Astrocyte of the hippocampus (primary cell): ENCODE measurements around the gene NUP188.
"Not testable (repeated sequence)": the region's sequence is repeated elsewhere in the genome, so short reads cannot be mapped to it uniquely, and the experiment has no call there.

ENCODE experiments used
- DNase-seq: peaks from one replicate; pipeline ENCODE4 v3.0.0; 2011; ENCODE audit warnings: low read depth, low spot score

NUP188 gene

DNA sequence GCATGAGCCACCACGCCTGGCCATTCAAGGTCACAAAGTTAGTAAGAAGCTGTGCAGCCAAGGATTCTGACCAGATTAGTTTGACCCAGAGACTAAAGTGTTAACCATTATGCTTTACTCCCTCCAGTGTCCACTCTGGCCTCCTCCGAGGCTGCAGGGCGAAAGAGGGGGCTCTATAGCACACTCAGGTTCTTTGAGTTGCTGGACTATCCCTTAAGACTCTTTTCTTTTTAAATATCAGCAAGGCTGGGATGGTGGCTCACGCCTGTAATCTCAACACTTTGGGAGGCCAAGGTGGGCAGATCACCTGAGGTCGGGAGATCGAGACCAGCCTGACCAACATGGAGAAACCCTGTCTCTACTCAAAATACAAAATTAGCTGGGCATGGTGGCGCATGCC, 2.5 kb upstream of the NUP188 start:
- not testable (repeated sequence) for DNase-seq

DNA sequence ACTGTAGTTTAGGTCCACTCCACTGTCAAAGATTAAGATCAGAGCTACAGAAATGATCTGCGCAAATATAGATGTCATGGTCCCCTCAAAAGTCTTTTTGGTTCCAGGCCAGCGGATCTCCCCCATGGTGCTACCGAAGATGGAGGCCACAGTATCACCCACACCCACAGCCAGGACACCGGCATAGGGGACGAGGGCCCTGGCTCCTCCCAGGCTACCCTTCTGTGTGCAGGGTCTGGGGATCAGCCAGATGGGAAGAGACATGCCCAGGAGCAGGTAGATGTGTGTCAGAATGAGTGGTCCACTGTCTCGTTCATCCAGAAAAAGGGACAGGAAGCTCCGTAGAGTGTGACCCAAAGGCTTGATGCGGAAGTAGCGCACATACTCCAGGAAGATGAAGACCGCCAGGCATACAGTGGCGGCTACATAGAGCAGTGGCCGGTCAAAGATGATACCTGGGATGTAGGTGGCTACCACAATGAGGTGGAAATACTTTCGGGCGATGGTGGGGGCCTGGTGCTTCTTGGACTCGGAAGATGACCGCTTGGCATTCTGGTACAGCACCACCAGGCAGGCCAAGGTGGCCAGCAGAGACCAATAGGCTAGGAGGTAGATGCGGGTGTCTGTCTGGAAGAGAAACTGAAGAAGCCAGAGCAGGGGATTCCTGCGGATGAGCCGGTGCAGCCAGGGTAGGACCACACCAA, 1.5 kb upstream of the NUP188 start:
- DNase-seq = no peak

DNA sequence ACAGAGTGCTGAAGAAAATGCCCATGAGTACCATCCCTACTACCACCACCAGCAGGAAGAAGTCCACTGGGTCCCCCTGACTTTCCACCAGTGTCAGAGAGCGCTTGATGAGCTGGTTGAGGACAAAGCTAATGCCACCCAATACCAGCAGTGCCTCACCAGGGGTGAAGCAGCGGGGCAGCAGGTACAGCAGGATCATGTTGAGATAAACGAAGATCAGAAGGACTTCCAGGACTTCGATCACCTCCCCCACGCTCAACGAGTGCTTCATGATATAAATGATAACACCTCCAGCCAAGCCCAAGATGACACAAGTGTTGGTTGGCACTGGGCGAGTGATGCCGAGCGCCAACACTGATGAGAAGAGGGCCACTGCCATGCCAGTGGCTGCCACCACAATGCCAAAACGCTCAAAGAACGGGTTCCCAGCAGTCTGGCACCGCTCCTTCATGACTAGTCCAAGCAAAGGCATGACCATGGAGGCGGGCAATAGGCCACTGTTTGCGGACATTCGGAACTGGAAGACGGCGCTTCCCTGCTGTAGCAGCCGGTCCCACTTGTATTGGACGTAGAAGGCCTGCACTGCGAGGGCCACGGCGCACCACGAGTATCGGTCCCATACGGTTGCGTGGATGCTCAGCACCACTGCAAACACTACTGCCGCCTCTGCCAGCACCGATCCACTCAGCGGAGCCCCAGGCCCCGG, 775 bp upstream of the NUP188 start:
- DNase-seq = peak; percentile 56

DNA sequence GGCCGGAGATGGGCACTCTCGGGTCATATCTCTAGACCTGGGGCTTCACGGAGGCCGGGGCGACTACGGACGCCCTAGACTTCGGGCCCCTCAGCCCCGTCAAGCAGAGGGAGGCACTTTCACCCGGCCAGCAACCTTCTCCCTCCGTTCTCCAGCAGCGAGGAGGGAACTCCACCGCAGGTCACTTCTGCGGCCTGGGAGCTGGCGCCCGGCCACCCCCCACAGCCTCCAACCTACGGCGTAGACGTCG, 297 bp upstream of the NUP188 start:
- no peak for DNase-seq

DNA sequence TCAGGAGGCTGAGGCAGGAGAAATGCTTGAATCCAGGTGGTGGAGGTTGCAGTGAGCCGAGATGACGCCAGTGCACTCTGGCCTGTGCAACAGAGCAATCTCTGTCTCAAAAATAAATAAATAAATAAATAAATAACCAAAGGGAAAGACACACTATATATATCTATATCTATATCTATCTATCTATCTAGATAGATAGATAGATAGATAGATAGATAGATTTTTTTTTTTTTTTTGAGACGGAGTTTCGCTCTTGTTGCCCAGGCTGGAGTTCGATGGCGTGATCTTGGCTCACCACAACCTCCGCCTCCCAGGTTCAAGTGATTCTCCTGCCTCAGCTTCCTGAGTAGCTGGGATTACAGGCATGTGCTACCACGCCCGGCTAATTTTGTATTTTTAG, 13.9 kb downstream of the NUP188 start:
- not testable (repeated sequence) for DNase-seq

DNA sequence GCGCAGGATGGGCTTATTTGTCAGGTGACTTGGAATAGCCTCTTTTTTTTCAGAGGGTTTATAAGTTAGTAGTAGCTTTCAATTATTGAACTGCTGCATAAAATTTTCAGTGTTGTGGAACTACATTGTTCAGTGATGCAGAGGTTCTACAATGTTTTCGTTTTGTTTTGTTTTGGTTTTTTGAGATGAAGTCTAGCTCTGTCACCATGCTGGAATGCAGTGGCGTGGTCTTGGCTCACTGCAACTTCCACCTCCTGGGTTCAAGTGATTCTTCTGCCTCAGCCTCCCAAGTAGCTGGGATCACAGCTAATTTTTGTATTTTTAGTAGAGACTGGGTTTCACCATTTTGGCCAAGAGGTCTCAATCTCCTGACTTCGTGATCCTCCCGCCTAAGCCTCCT, 22.0 kb downstream of the NUP188 start:
- DNase-seq = peak; percentile 63

DNA sequence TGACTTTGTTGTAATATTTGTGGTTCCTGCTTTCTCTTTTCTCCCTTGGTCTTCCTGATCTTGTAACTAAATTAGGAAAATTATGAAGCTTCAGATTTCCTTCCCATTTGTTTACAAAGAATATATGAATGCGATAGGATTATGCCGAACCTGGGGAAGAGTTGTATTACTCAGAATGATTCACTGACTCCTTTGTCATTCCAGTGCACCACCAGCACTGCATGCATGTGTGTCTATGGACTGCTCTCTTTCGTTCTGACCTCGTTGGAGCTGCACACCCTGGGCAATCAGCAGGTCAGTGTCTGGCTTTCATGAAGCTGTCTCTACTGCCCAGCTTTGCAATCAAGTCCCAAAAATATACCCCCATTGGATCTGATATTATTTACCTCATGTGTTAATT, 25.5 kb downstream of the NUP188 start:
- peak; percentile 61 for DNase-seq

DNA sequence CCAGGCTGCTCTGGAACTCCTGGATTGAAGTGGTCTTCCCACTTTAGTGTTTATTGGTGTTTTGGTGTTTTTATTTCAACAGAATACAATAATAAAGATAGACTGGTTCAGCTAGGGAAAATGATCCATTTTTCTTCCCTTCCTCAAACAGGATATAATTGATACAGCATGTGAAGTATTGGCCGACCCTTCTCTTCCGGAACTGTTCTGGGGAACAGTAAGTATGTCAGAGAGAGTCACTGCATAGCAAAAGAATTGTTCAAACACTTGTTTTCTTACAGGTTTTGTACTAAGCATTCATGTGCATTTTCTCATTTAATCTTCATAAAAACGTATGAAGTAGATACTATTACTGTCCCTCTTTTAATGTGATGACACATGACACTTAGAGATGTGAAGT, 31.6 kb downstream of the NUP188 start:
- DNase-seq = no peak

DNA sequence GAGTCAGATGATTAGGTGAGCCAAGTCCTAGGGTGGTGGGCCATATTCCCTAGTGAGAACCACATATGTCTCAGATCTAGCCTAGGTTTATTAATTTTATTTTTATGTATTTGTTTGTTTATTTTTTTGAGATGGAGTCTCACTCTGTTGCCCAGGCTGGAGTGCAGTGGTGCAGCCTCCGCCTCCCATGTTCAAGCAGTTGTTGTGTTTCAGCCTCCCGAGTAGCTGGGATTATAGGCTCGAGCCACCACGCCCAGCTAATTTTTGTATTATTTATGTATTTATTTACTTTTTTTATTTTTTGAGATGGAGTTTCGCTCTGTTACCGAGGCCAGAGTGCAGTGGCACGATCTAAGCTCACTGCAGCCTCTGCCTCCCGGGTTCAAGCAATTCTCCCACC, 36.0 kb downstream of the NUP188 start:
- DNase-seq = no peak

DNA sequence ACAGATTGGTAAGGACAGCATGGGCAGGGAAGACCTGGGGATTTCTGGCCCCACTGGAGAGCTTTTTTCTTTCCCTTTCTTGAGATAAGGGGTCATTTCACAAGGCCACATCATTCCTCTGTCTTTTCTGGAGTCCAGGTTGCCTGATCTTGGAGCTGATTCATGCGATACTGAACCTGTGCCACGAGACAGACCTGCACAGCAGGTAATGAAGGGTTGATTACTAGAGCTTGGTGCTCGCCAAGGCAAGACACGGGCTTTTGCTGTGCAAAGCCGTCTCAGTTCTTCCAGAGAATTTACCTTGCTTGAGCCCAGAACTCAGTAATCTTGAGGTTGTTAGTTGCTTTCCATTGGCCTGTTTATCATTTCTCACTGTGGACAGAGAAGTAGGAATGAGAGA, 39.2 kb downstream of the NUP188 start:
- no peak for DNase-seq

- peak; percentile 95 for DNase-seq
These were observed 40.3 kb downstream of the NUP188 start for GRCh38 chr9:128987805-128988204.

DNA sequence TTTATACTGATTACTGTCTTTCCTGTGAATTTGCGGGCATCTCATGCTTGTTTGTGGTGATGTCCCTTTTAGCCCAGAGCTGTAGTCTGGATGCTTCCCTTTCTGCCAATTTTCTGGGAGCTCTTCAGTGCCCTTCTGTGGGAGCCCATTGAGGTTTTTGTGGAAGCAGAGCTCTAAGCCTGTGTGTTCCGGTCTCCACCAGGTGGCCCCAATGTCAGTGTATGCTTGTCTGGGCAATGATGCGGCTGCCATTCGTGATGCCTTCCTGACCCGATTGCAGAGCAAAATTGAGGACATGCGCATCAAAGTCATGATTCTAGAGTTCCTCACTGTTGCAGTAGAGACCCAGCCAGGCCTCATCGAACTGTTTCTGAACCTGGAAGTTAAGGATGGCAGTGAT, 45.5 kb downstream of the NUP188 start:
- no peak for DNase-seq

- DNase-seq = no peak
These were observed 48.3 kb downstream of the NUP188 start for GRCh38 chr9:128995791-128996190.

DNA sequence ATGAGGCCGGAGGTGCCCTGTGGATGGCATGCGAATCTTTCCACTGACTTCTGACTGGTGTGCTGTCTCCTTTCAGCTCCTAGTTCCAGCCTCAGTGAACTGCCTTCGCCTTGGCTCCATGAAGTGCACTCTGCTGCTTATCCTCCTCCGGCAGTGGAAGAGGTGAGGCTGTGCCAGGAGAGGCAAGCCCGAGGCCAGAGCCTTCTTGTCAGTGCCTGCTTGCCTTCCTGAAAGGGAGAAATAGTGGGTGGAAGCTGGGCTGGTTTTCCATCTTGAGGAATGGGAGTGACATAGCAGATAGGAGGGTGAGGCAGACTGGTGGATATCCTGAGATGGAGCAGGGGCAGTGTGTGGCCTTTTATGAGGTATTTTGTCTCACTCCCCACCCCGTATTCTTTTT, 51.0 kb downstream of the NUP188 start:
- DNase-seq = no peak

- DNase-seq = no peak
These were observed 52.2 kb downstream of the NUP188 start for GRCh38 chr9:128999581-129000206.

- no peak for DNase-seq
These were observed 54.2 kb downstream of the NUP188 start for GRCh38 chr9:129001504-129002325.

DNA sequence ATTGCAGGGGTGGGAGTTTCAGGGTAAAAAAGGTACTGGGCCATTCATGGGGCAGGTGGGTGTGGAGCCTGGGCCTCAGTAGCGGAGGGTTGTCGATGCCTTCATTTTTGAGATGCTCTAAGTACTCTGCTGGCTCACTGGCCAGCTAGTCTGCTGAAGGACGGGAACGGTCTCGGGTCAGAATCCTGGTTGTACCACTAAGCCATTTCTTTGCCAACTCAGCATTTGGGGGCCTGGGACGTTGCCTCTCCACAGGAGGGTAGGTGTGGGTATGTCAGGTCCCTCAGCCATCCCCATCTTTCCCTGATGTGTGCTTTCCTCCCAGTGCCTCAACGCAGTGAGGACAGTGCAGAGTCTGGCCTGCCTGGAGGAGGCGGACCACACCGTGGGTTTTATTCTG, 55.5 kb downstream of the NUP188 start:
- DNase-seq = no peak

DNA sequence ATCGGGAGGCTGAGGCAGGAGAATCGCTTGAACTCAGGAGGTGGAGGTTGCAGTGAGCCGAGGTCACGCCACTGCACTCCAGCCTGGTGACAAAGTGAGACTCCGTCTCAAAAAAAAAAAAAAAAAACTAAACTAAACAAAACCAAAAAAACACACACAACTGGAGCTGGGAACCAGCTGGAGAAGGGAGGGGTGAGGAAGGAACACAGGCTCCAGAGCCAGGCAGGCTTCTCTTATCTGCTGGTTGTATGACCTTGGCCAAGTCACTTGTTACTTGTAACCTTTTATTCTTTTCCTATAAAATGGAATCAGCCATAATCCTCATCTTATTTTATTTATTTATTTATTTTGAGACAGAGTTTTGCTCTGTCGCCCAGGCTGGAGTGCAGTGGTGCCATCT, 56.7 kb downstream of the NUP188 start:
- DNase-seq = not testable (repeated sequence)

DNA sequence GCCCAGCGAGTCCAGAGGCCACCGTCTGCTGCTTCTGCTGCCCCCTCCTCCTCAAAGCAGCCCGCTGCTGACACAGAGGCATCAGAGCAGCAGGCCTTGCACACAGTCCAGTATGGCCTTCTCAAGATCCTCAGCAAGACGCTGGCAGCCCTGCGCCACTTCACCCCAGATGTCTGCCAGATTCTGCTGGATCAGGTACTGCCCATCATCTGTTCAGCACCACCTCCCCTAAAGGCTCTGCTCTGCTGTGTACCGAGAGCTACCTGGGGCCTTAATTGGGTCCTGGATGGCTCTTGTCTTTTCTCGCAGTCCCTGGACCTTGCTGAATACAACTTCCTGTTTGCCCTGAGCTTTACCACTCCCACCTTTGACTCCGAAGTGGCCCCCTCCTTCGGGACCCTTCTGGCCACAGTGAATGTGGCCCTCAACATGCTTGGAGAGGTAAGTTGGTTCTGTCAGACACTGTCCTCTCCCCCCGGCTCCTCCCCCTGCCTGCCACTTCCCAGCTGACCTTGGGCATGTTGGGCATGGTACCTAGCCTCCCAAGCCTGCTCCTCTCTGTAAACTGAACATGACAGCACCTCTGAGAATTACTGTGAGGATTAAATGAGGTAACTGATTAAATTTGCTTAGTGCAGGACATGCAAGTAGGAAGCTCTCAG, 58.0 kb downstream of the NUP188 start:
- DNase-seq = no peak

DNA sequence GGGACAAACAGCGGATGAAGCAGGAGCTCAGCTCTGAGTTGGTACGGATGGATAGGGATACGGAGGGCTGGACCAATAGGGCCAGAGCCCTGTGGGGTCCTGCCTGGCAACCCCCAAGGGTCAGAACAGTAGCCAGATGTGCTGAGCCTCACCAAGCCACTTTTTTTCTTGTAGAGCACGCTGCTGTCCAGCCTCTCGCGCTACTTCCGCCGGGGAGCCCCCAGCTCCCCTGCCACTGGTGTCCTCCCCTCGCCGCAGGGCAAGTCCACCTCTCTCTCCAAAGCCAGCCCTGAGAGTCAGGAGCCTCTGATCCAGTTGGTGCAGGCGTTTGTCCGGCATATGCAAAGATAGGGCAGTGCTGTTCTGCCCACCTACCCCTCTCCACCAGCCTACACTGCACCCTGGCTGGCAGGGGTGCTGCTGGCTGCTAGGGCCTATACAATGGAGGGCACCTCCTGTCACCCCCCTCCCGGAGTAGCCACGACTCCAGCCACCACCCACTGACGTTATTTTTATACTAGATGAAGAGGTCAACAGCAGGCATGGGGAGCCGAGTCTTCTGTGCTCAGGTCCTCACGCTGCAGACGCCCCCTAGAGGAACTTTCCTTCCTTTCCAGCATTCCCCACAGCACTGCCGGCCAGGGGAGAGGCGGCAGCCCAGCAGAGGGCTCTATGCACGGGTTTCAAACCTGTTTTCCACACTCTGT, 59.0 kb downstream of the NUP188 start:
- peak; percentile 89 for DNase-seq

GRCh38 chr9:129007035-129007765, 59.7 kb downstream of the NUP188 start:
- DNase-seq = no peak
